GM21447 (cell line): ENCODE measurements around the gene AFAP1L2.

Experiments
- ATAC-seq: cut with Tn5 transposase; IDR thresholded peaks from one replicate; pipeline ENCODE4 v1.9.1; 2021; ENCODE audit not compliant: unreplicated experiment

Gene AFAP1L2, protein sequence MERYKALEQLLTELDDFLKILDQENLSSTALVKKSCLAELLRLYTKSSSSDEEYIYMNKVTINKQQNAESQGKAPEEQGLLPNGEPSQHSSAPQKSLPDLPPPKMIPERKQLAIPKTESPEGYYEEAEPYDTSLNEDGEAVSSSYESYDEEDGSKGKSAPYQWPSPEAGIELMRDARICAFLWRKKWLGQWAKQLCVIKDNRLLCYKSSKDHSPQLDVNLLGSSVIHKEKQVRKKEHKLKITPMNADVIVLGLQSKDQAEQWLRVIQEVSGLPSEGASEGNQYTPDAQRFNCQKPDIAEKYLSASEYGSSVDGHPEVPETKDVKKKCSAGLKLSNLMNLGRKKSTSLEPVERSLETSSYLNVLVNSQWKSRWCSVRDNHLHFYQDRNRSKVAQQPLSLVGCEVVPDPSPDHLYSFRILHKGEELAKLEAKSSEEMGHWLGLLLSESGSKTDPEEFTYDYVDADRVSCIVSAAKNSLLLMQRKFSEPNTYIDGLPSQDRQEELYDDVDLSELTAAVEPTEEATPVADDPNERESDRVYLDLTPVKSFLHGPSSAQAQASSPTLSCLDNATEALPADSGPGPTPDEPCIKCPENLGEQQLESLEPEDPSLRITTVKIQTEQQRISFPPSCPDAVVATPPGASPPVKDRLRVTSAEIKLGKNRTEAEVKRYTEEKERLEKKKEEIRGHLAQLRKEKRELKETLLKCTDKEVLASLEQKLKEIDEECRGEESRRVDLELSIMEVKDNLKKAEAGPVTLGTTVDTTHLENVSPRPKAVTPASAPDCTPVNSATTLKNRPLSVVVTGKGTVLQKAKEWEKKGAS

GRCh38 chr10:114404171-114405010, at the start of gene AFAP1L2:
TSS of gene AFAP1L2 (minus strand) at chr10:114404502. CDS start at chr10:114404455, 47 bp downstream.
- no peak for ATAC-seq

- ATAC-seq, result no peak
These were observed 49.3 kb upstream of the AFAP1L2 start for GRCh38 chr10:114453576-114453975.

DNA sequence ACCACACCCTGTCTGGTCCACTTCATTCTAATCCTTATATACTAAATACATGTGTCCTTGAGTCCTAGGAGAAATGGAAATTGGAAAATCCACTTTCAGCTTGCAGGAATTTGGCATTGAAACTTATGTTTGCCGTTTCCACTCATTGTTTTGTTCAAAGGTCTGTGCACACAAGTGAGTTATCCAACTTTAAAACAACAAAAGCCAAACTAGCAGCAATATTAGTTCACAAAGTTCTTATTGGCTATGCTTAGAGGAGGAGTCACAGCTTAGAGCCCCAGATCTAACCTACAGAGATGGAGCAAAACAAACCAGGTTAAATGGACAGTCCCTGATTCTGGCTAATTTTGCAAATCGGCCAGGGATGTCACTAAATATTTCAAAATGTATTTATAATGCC, 44.6 kb upstream of the AFAP1L2 start:
- ATAC-seq, result no peak

DNA sequence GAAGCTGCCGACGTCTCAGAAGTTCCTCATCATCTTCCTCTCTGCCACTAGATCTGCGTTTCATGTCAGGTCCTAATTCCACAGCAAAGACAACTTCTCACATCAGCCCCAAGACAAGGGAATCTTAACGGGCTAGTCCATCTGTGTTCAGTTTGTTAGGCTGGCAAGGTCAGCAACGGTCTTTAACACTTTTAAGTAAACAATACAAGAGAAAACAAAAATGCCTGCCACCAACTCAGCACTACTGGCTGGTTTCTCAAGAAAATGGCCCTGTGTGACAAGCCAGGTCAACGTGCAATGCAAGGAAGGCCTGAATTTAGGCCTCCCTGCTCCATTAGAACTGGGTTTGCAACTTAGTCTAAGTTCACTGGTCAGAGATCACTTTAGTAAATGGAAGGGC, 41.0 kb upstream of the AFAP1L2 start:
- ATAC-seq, result no peak

- no peak for ATAC-seq
These were observed 40.5 kb upstream of the AFAP1L2 start for GRCh38 chr10:114444819-114445218.

GRCh38 chr10:114442091-114442630, 37.9 kb upstream of the AFAP1L2 start:
- ATAC-seq, result no peak

GRCh38 chr10:114441107-114441506, 36.8 kb upstream of the AFAP1L2 start:
- no peak for ATAC-seq

DNA sequence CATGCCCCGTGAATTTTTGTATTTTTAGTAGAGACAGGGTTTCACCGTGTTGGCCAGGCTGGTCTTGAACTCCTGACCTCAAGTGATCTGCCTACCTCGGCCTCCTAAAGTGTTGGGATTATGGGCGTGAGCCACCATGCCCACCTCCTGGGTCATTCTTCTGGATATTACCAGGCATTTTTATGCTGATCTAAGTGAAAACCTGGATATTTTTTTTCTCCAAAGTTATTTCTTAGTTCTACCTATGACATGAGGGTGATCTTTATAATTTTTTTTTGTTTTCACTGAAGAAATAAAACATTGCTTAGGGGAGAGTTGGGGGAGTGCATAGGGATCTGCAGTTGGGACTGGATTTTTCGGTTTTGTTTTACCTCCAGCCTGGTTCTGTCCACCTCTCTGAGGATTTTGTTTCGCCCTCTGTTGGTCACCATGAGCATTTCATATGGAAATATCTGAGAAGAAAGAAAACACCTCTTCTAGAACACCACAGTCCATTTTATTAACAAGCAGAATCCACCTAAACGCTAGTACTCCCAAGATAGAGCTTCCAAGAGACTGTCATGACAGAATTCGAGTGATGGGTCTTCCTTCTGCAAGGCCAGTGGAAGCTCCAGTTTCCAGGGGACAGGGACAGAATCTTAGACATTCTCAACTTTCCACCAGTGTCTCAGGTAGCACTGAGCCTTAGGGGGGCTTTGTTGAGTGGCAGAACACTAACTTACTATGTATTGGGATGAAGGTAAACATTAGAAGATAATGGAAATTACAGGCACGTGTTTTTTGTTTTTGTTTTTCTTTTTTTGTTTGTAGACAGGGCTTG, 33.4 kb upstream of the AFAP1L2 start:
- no peak for ATAC-seq

GRCh38 chr10:114436941-114437340, 32.6 kb upstream of the AFAP1L2 start:
- no peak for ATAC-seq

- no peak for ATAC-seq
These were observed 28.3 kb upstream of the AFAP1L2 start for GRCh38 chr10:114432566-114433093.

- ATAC-seq, result no peak
These were observed 27.3 kb upstream of the AFAP1L2 start for GRCh38 chr10:114431414-114432135.

DNA sequence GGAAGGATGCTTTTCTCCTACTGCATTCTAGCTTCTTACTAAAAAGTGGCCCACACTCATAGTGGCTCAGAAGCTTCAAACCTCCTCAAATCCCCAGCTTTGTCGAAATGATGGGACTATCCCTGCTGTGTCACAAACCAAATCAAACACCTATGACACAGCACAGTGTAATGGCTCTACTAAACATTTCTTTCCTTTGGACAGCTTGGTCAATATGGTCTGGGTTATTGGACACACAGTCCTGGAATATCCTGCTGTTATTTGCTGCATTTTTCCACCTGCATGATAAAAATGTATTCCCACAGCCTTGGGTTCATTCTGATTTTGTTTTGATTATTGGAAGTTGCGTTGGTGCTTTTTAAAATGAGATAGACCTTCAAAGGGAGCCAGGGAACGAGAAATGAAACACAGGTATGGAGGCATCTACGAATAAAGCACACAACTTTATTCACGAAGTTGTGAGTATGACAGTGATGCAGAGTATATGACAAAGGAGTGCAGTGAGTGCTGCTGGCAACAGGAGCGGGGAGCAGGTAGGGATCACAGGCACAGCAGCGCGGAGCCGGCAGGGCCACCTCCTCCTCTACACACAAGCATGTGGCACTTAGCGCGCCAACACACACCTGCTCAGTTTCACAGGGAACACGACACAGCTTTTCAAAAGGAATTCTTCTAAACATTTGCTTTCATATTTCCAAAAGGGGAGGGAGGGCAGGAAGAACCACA, 26.5 kb upstream of the AFAP1L2 start:
- ATAC-seq, result no peak

DNA sequence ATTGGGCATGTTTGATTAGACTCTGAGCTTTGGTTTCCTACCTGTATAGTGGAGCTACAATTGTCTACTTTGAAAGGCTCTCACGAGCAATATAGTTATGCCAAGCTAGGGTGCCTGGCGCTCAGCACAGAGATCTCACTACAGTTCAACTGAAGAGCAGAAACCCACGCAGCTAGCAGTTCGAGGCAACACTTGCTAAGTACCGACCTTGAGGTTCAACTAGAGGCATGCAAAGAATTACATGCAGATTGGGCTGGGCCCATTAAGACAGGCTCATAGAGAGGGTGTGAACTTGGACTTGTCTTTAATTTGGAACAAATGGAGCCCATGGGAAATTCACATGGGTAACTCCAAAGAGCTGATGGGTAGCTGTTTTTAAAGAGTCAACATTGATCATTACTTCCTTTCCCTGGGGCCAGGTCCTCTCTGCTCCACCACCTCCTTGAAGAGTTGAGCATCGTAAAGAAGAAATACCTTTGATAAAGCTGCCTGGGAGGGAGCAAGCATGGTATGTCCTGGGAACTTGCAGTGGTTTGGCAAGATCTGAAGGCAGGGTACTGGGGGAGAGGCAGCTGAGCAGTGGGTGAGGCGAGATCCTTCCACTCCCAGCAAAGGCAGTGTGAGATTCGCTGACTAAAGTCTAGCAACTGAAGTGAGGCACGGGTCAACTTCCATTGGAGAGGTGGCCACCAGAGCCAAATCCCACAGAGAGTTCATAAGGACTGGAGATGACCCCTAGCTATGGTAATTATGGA, 25.5 kb upstream of the AFAP1L2 start:
- ATAC-seq, result no peak

DNA sequence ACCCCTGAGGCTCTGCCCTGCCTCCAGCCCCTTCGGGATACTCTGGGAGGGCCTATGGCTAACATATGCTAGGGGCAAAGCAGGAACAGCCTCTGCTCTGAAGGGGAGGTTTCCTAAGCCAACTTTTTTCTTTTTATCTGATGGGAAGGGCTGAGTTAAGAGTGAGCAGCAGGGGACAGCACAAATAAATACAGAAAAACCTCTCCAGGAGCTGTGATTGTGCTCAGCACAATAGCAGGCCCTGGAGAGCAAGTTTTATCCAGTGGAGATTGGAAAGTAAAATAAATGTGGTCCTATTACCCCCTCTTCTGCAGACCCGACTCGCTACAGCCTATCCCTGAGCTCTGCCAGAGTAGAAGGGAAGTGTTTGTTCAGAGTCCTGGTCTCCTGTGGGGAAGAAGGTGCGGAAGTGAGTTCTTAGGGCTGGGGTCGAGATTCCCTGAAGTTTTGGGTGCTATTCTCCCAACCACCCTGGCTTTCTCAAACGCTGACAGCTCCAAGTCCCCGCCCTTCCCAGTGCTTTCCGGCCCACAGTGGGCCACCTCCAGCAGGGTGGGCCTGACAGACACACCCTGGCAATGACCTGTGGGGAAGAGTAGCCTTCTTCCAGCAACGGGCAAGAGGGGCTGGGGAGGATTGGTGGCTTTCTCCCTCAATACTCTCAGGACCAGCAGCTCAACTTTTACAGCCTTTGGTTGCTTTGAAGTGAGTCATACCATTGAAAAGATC, 23.0 kb upstream of the AFAP1L2 start:
- no peak for ATAC-seq

DNA sequence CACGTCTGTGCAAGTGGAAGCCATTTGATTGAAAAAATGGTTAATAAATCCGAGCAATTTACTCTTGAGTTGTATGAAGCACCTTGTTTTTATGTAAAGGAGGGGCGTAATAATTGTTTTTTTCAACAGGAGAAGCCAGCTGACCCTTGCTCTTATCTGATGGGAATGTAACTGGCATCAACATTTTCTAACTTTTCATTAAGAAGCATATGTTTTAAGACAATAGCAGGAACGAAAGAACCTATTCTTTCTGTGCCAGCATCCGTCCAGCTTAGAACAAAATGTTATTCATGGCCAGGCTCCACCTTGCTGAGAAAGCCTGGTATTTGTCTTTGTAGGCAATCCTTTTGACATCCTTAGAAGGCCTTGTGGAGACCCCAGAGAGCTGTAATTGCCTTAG, 22.2 kb upstream of the AFAP1L2 start:
- ATAC-seq, result no peak

DNA sequence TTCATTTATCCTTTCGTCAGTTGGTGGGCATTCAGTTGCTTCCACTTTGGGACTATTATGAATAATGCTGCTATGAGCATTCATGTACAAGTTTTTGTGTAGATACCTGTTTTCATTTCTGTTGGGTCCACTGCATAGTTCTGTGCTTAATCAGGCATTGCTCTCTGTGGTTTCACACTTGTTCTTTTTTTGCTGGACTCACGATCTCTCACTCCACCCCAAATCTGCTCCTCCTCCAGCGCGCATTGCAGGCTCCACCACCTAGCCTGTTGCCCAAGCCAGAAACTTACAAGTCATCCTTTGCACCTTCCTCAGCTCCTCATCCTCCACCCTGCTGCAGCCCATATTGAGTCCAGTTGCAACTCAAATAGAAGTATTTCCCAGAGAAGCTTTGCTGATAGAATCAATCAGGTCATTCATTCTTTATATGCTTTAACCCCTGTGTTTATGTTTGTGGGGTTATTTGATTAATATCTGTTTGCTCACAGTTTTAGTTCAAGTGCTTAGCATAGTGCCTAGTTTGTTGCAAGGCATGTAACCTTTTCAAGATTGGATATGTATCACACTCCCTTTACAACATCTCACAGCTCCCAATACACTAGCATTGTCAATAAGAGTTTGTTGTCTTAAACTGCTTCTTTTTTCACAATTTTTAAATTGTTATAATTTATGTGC, 16.6 kb upstream of the AFAP1L2 start:
- no peak for ATAC-seq

DNA sequence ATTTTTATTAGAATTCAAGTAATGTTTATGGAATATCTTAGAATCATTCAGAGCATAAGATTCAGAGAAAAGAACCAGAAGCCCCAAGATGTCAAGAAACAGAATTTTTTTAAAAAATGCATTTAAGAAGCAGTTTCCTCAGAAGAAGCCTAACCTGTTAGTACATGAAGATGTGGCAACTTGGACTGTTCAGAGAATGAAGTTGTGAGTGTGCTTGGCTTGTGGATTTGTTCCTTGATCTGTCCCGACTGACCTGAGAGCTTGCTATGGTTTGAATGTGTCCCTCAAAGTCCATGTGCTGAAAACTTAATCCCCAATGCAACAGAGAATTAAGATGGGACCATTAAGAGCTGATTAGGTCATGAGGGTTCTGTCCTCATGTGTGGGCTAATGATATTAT, 13.8 kb upstream of the AFAP1L2 start:
- ATAC-seq, result no peak
